Astrocyte (in vitro differentiated cells and primary cell): ENCODE measurements around the gene CA6. TPM values are rescaled to one million over a fixed set of nuclear protein-coding genes. Genes with fewer than 3 reads are reported as not detected.

ENCODE experiments used
- DNase-seq: peaks from one replicate; pipeline ENCODE4 v3.0.0-alpha.2; 2010; ENCODE audit warnings: low read depth
- FAIRE-seq: peaks from 2 replicates; lab custom pipeline; 2011; peaks lifted over from hg19 to GRCh38; lab: Jason Lieb, UNC
- H2AFZ ChIP-seq: 2 replicates; pipeline ENCODE4 v1.6.0; 2012; ENCODE audit warnings: low read depth, low read length, inconsistent platforms
- H3K27ac ChIP-seq: 2 replicates; pipeline ENCODE4 v1.5.1; 2011; ENCODE audit warnings: low read depth, low read length, inconsistent platforms
- H3K27me3 ChIP-seq: 2 replicates; pipeline ENCODE4 v1.6.0; 2011; ENCODE audit warnings: low read length, inconsistent platforms; ENCODE audit not compliant: insufficient read depth
- H3K36me3 ChIP-seq: 2 replicates; pipeline ENCODE4 v1.5.1; 2011; ENCODE audit warnings: low read length, inconsistent platforms; ENCODE audit not compliant: insufficient read depth
- H3K4me1 ChIP-seq: 2 replicates; pipeline ENCODE4 v1.5.1; 2011; ENCODE audit warnings: low read length, inconsistent platforms; ENCODE audit not compliant: insufficient read depth
- H3K4me2 ChIP-seq: 2 replicates; pipeline ENCODE4 v1.6.0; 2012; ENCODE audit warnings: low read length, inconsistent platforms
- H3K4me3 ChIP-seq: 2 replicates; pipeline ENCODE4 v1.5.1; 2011; ENCODE audit warnings: low read depth, mild to moderate bottlenecking, low read length, inconsistent platforms; ENCODE audit not compliant: insufficient read depth
- H3K79me2 ChIP-seq: 2 replicates; pipeline ENCODE4 v1.6.0; 2012; ENCODE audit warnings: mild to moderate bottlenecking, low read length, inconsistent platforms; ENCODE audit not compliant: insufficient read depth
- H3K9ac ChIP-seq: 2 replicates; pipeline ENCODE4 v1.6.0; 2012; ENCODE audit warnings: mild to moderate bottlenecking, low read length, inconsistent platforms
- H3K9me3 ChIP-seq: 2 replicates; pipeline ENCODE4 v1.5.1; 2012; ENCODE audit warnings: low read depth, mild to moderate bottlenecking, low read length, inconsistent platforms; ENCODE audit not compliant: insufficient read depth
- H4K20me1 ChIP-seq: 2 replicates; pipeline ENCODE4 v1.6.0; 2012; ENCODE audit warnings: low read length, inconsistent platforms; ENCODE audit not compliant: insufficient read depth
- H3K27ac Mint-ChIP-seq: one replicate; pipeline ENCODE4 v1.8.0; 2021; ENCODE audit warnings: mild to moderate bottlenecking, mixed read lengths; ENCODE audit not compliant: unreplicated experiment
- H3K27me3 Mint-ChIP-seq: one replicate; pipeline ENCODE4 v1.8.0; 2021; ENCODE audit warnings: low read depth, mixed read lengths; ENCODE audit not compliant: unreplicated experiment
- H3K36me3 Mint-ChIP-seq: one replicate; pipeline ENCODE4 v1.8.0; 2021; ENCODE audit warnings: low read depth, mixed read lengths; ENCODE audit not compliant: unreplicated experiment
- H3K4me1 Mint-ChIP-seq: one replicate; pipeline ENCODE4 v1.8.0; 2021; ENCODE audit warnings: low read depth, mixed read lengths; ENCODE audit not compliant: unreplicated experiment
- H3K4me3 Mint-ChIP-seq: one replicate; pipeline ENCODE4 v1.8.0; 2021; ENCODE audit warnings: mild to moderate bottlenecking, moderate library complexity, mixed read lengths; ENCODE audit not compliant: unreplicated experiment
- H3K9me3 Mint-ChIP-seq: one replicate; pipeline ENCODE4 v1.8.0; 2021; ENCODE audit warnings: mild to moderate bottlenecking, mixed read lengths; ENCODE audit not compliant: unreplicated experiment
- EZH2 ChIP-seq: IDR thresholded peaks from 2 replicates; pipeline ENCODE4 v1.6.1; 2012; ENCODE audit warnings: mild to moderate bottlenecking, low read length, inconsistent platforms; ENCODE audit not compliant: insufficient read depth
- total RNA-seq: library from RNA; stranded (reverse); gene quantifications from 2 replicates; pipeline ENCODE4 v1.2.1, GENCODE V29; 2021
- TF ChIP-seq, protein P1 (sequence below): IDR thresholded peaks from 2 replicates; pipeline ENCODE4 v1.5.1; 2011; ENCODE audit warnings: low read depth, mild to moderate bottlenecking, inconsistent platforms, low read length, moderate library complexity; ENCODE audit not compliant: insufficient read depth

Gene CA6
- total RNA-seq, 1 donor from 2014 or later = not detected

DNA sequence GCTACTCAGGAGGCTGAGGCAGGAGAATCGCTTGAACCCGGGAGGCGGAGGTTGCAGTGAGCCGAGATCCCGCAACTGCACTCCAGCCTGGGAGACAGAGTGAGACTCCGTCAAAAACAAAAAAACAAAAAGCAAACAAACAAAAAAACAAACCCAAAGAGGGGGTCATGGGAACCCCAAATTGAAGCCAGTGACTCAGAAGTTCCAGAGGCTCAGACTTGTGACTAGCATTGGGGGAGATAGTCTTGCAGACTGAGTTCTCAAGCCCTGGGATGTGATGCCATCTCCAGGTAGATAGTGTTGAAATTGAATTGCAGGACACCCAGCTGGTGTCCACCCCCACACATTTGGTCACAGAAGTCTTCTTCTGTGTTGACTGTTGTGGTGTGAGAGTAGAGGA is 42.3 kb upstream of the CA6 start:
- Histone ChIP-seq H2AFZ (no peak overlapping the region), H3K27me3 (no peaks in the 10 kb centered on the region), H3K9ac (peak overlapping the region; percentile 2), H3K4me3 (no peak overlapping the region), H3K27ac (peak overlapping the region; percentile 38), H3K4me2 (peak overlapping the region; percentile 50), H3K79me2 (no peaks in the 10 kb centered on the region), H3K9me3 (no peaks in the 10 kb centered on the region), H3K36me3 (no peaks in the 10 kb centered on the region), H3K4me1 (peaks cover 9% of the 10 kb centered on the region), H4K20me1 (no peaks in the 10 kb centered on the region)
- H3K4me1 Mint-ChIP-seq = peaks cover 18% of the 10 kb centered on the region
- no peak overlapping the region for H3K27ac Mint-ChIP-seq
- peaks cover under 1% of the 10 kb centered on the region for H3K9me3 Mint-ChIP-seq
- FAIRE-seq (no peak), DNase-seq (peak; percentile 19)
- no peak overlapping the region for H3K4me3 Mint-ChIP-seq
- no peaks in the 10 kb centered on the region for H3K36me3 Mint-ChIP-seq
- TF ChIP-seq EZH2 = no peak
- TF ChIP-seq, protein P1, sequence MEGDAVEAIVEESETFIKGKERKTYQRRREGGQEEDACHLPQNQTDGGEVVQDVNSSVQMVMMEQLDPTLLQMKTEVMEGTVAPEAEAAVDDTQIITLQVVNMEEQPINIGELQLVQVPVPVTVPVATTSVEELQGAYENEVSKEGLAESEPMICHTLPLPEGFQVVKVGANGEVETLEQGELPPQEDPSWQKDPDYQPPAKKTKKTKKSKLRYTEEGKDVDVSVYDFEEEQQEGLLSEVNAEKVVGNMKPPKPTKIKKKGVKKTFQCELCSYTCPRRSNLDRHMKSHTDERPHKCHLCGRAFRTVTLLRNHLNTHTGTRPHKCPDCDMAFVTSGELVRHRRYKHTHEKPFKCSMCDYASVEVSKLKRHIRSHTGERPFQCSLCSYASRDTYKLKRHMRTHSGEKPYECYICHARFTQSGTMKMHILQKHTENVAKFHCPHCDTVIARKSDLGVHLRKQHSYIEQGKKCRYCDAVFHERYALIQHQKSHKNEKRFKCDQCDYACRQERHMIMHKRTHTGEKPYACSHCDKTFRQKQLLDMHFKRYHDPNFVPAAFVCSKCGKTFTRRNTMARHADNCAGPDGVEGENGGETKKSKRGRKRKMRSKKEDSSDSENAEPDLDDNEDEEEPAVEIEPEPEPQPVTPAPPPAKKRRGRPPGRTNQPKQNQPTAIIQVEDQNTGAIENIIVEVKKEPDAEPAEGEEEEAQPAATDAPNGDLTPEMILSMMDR = no peak
- H3K27me3 Mint-ChIP-seq = peaks cover 5% of the 10 kb centered on the region

DNA sequence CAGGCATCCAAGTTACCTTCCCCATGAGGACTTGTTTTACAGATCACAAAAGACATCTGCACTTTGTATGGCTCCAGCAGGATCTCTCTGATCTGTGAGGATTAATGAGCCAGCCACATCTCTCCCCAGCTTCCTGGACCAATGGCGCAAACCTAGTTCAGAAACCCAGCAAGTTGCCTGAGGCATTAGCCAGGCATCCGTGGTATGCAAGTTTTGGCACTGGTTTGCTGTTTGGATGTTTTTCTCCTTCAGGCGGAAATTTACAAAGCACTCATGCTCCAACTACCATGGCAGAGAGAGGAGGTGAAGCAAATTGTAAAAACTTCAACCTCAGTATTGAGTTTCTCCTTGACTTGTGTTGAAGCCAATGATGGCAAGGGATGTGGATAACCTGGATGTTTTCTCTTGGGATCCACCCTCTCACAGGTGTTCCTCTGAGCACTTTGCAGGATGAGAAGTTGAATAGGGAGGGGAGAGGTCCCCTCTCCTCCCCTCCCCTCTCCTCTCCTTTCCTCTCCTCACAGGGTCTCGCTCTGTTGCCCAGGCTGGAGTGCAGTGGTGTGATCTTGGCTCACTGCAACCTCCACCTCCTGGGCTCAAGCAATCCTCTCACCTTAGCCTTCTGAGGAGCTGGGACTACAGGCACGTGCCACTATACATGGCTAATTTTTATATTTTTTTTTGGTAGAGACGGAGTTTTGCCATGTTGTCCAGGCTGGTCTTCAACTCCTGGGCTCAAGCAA is 41.6 kb upstream of the CA6 start:
- peak; percentile 97 for DNase-seq
- H3K4me1 ChIP-seq = peaks cover 9% of the 10 kb centered on the region
- H3K27ac ChIP-seq = peak overlapping the region; percentile 38
- no peaks in the 10 kb centered on the region for H3K79me2 ChIP-seq
- H3K9me3 Mint-ChIP-seq = peaks cover 2% of the 10 kb centered on the region
- peaks cover 6% of the 10 kb centered on the region for H3K27me3 Mint-ChIP-seq
- no peak overlapping the region for H3K4me3 Mint-ChIP-seq
- no peaks in the 10 kb centered on the region for H3K9me3 ChIP-seq
- H3K4me1 Mint-ChIP-seq = peaks cover 18% of the 10 kb centered on the region
- no peak overlapping the region for H2AFZ ChIP-seq
- no peaks in the 10 kb centered on the region for H3K36me3 Mint-ChIP-seq
- H3K27me3 ChIP-seq = no peaks in the 10 kb centered on the region
- no peaks in the 10 kb centered on the region for H4K20me1 ChIP-seq
- peak; percentile 97 for FAIRE-seq
- TF ChIP-seq, protein P1 = no peak
- no peak for TF ChIP-seq EZH2
- H3K9ac ChIP-seq = peak overlapping the region; percentile 2
- H3K4me3 ChIP-seq = no peak overlapping the region
- peak overlapping the region; percentile 50 for H3K4me2 ChIP-seq
- no peak overlapping the region for H3K27ac Mint-ChIP-seq
- no peaks in the 10 kb centered on the region for H3K36me3 ChIP-seq
